CD14-positive monocyte (primary cell): ENCODE results near the gene TINCR. TPM values are rescaled to one million over a fixed set of nuclear protein-coding genes. Genes with fewer than 3 reads are reported as not detected.
A peak's percentile ranks its signal among the peaks of the same experiment; 100 is the strongest.

Source experiments
- DNase-seq, 3 donors: peaks; one replicate each; pipeline ENCODE4 v3.0.0-alpha.2; 2011 to 2022
- H2AFZ ChIP-seq: 2 replicates; pipeline ENCODE4 v1.6.0; 2012; ENCODE audit warnings: mild to moderate bottlenecking, low read depth, low read length, inconsistent platforms; ENCODE audit not compliant: insufficient read depth, poor library complexity, severe bottlenecking
- H3K27ac ChIP-seq, 2 donors: 1 replicate in 1 of 2; 2 replicates in 1 of 2; pipeline ENCODE4 v1.5.1; 2012 to 2013; ENCODE audit warnings: low read length in 2 of 2, control low read depth in 1 of 2, inconsistent platforms in 1 of 2, low read depth in 1 of 2, mild to moderate bottlenecking in 1 of 2
- H3K27me3 ChIP-seq, 2 donors: one replicate each; pipeline versions ENCODE4 v1.6.0 to v1.6.1; 2011 to 2013; ENCODE audit warnings: low read length in 2 of 2; ENCODE audit not compliant: control insufficient read depth in 2 of 2, insufficient read depth in 2 of 2
- H3K36me3 ChIP-seq, 2 donors: replicated peaks in 1 of 2; 1 replicate in 1 of 2; 2 replicates in 1 of 2; pipeline versions ENCODE4 v1.5.1 to v1.6.1; 2012 to 2013; ENCODE audit warnings: low read length in 2 of 2, control low read depth in 1 of 2, inconsistent platforms in 1 of 2, mild to moderate bottlenecking in 1 of 2; ENCODE audit not compliant: insufficient read depth in 2 of 2, control insufficient read depth in 1 of 2
- H3K4me1 ChIP-seq, 2 donors: 1 replicate in 1 of 2; 2 replicates in 1 of 2; pipeline versions ENCODE4 v1.5.1 to v1.6.1; 2012 to 2013; ENCODE audit warnings: low read length in 2 of 2, control low read depth in 1 of 2, inconsistent platforms in 1 of 2, mild to moderate bottlenecking in 1 of 2, moderate library complexity in 1 of 2; ENCODE audit not compliant: insufficient read depth in 2 of 2, control insufficient read depth in 1 of 2
- H3K4me2 ChIP-seq: replicated peaks from 2 replicates; pipeline ENCODE3; 2012; ENCODE audit warnings: low read length, moderate library complexity, mild to moderate bottlenecking; ENCODE audit not compliant: poor library complexity, severe bottlenecking; ENCODE audit errors: extremely low read depth
- H3K4me3 ChIP-seq, 3 experiments: fragments of 200-600 bp in 1 of 3; sonication (generic) in 1 of 3; replicated peaks in 1 of 3; 1 replicate in 2 of 3; 2 replicates in 1 of 3; pipeline ENCODE4 v1.5.1; 2011 to 2013; ENCODE audit warnings: low read length in 3 of 3, mild to moderate bottlenecking in 3 of 3, control low read depth in 2 of 3, low read depth in 2 of 3, inconsistent platforms in 1 of 3, moderate library complexity in 1 of 3
- H3K79me2 ChIP-seq: 2 replicates; pipeline ENCODE4 v1.6.0; 2012; ENCODE audit warnings: mild to moderate bottlenecking, control low read depth, inconsistent platforms, low read length, moderate library complexity; ENCODE audit not compliant: insufficient read depth
- H3K9ac ChIP-seq: 2 replicates; pipeline ENCODE4 v1.6.0; 2017; ENCODE audit warnings: low read length, mild to moderate bottlenecking; ENCODE audit not compliant: insufficient read depth, poor library complexity, severe bottlenecking
- H3K9me3 ChIP-seq, 2 donors: replicated peaks in 1 of 2; 1 replicate in 1 of 2; 2 replicates in 1 of 2; pipeline versions ENCODE4 v1.5.1 to v1.6.1; 2012 to 2013; ENCODE audit warnings: low read length in 2 of 2, control low read depth in 1 of 2; ENCODE audit not compliant: control insufficient read depth in 1 of 2, insufficient read depth in 1 of 2
- H4K20me1 ChIP-seq: 2 replicates; pipeline ENCODE4 v1.6.0; 2012; ENCODE audit warnings: mild to moderate bottlenecking, low read length, control low read depth, moderate library complexity; ENCODE audit not compliant: insufficient read depth
- H3K27ac Mint-ChIP-seq, 7 donors: one replicate each; pipeline ENCODE4 v1.8.0; 2020; ENCODE audit warnings: mild to moderate bottlenecking in 7 of 7, mixed read lengths in 7 of 7, moderate library complexity in 6 of 7, inconsistent platforms in 2 of 7
- H3K27me3 Mint-ChIP-seq, 3 donors: one replicate each; pipeline ENCODE4 v1.8.0; 2021 to 2022; ENCODE audit warnings: low read depth in 3 of 3, mild to moderate bottlenecking in 3 of 3, mixed read lengths in 3 of 3, moderate library complexity in 3 of 3, inconsistent platforms in 1 of 3
- H3K36me3 Mint-ChIP-seq, 2 donors: one replicate each; pipeline ENCODE4 v1.8.0; 2020; ENCODE audit warnings: mixed read lengths in 2 of 2, inconsistent platforms in 1 of 2, mild to moderate bottlenecking in 1 of 2
- H3K4me1 Mint-ChIP-seq: one replicate; pipeline ENCODE4 v1.8.0; 2020; ENCODE audit warnings: mild to moderate bottlenecking, mixed read lengths
- H3K4me3 Mint-ChIP-seq, 2 donors: one replicate each; pipeline ENCODE4 v1.8.0; 2020; ENCODE audit warnings: mild to moderate bottlenecking in 2 of 2, mixed read lengths in 2 of 2, moderate library complexity in 1 of 2
- H3K9me3 Mint-ChIP-seq, 7 donors: one replicate each; pipeline ENCODE4 v1.8.0; 2020 to 2022; ENCODE audit warnings: mixed read lengths in 7 of 7, mild to moderate bottlenecking in 6 of 7, moderate library complexity in 6 of 7, inconsistent platforms in 2 of 7
- CTCF ChIP-seq: fragments of 200-600 bp; IDR thresholded peaks from one replicate; pipeline ENCODE4 v1.8.0; 2022; ENCODE audit warnings: antibody characterized with exemption, mild to moderate bottlenecking
- WGBS: methylation state at CpG from one replicate; pipeline ENCODE4 v1.1.5; 2013; ENCODE audit warnings: missing lambda C conversion rate; ENCODE audit not compliant: insufficient coverage; 5-methylcytosine and 5-hydroxymethylcytosine counted together
- intact Hi-C, 2 donors: fragments of 100-400 bp; cut with micrococcal nuclease; formaldehyde crosslinking; loops; one replicate each; pipeline versions ENCODE4 v1.15.0 to v1.15.1; 2023
- polyA plus RNA-seq, 3 donors: library from polyadenylated mRNA; depleted of rRNA in 1 of 3; unstranded in 2 of 3; stranded (reverse) in 1 of 3; fragments of 300-500 nt in 2 of 3; fragments of >200 nt in 1 of 3; fragmentation: Illumina TruSeq in 2 of 3; gene quantifications; 1 replicate in 2 of 3; 2 replicates in 1 of 3; pipeline ENCODE4 v1.2.3, GENCODE V29; 2012 to 2021

TINCR gene
- polyA plus RNA-seq, 3 donors: 0.11 TPM; not detected in 2

GRCh38 chr19:5563935-5564612 lies 3.7 kb downstream of the TINCR start:
- H3K4me2 ChIP-seq: no peak overlapping the region
- peaks cover 13 to 26% of the 10 kb centered on the region in 2 donors for H3K27me3 ChIP-seq
- H3K9me3 ChIP-seq: peaks cover 12 to 13% of the 10 kb centered on the region in 2 donors
- H3K9me3 Mint-ChIP-seq: peaks cover 4 to 20% (median 12%) of the 10 kb centered on the region in 7 donors
- H3K4me1 Mint-ChIP-seq: no peaks in the 10 kb centered on the region
- H3K79me2 ChIP-seq: no peaks in the 10 kb centered on the region
- 64% methylated on average over 5 of the region's 14 CpGs for WGBS
- H3K27me3 Mint-ChIP-seq: peaks cover 16 to 28% (median 16%) of the 10 kb centered on the region in 3 donors
- H4K20me1 ChIP-seq: no peaks in the 10 kb centered on the region
- H3K36me3 Mint-ChIP-seq: no peaks in the 10 kb centered on the region
- H3K27ac ChIP-seq: no peak overlapping the region
- no peak overlapping the region for H3K4me3 Mint-ChIP-seq
- H2AFZ ChIP-seq: no peak overlapping the region
- H3K36me3 ChIP-seq: no peaks in the 10 kb centered on the region
- no peak overlapping the region for H3K27ac Mint-ChIP-seq
- no peak for TF ChIP-seq CTCF
- DNase-seq: peak in 1 of 3 donors; percentile 32
- intact Hi-C loops: no loop called here
- H3K9ac ChIP-seq: no peak overlapping the region
- no peak overlapping the region for H3K4me3 ChIP-seq
- no peaks in the 10 kb centered on the region for H3K4me1 ChIP-seq

- no peak for DNase-seq
- 60% methylated on average over 7 of the region's 8 CpGs for whole genome bisulfite sequencing
- H3K27me3 ChIP-seq: peaks cover 11 to 22% of the 10 kb centered on the region in 2 donors
- H3K4me2 ChIP-seq: no peak overlapping the region
- Mint-ChIP-seq H3K4me1 (no peaks in the 10 kb centered on the region), H3K27me3 (peaks cover 7 to 18% (median 13%) of the 10 kb centered on the region in 3 donors), H3K36me3 (no peaks in the 10 kb centered on the region), H3K27ac (no peak overlapping the region), H3K4me3 (peak overlapping the region in 1 of 2 donors; percentile 22), H3K9me3 (peaks cover 4 to 20% (median 12%) of the 10 kb centered on the region in 7 donors)
- no peak overlapping the region for H3K4me3 ChIP-seq
- H3K79me2 ChIP-seq: no peaks in the 10 kb centered on the region
- no peak for TF ChIP-seq CTCF
- no peak overlapping the region for H3K9ac ChIP-seq
- no peaks in the 10 kb centered on the region for H3K36me3 ChIP-seq
- intact Hi-C loops: no loop called here
- no peak overlapping the region for H3K27ac ChIP-seq
- H2AFZ ChIP-seq: no peak overlapping the region
- H3K9me3 ChIP-seq: peaks cover 12 to 13% of the 10 kb centered on the region in 2 donors
- H3K4me1 ChIP-seq: no peaks in the 10 kb centered on the region
- no peaks in the 10 kb centered on the region for H4K20me1 ChIP-seq
Measured at GRCh38 chr19:5563008-5563431, 4.7 kb downstream of the TINCR start.
